ENCODE results near the gene SLC2A13.
"Not testable (repeated sequence)": the region's sequence is repeated elsewhere in the genome, so short reads cannot be mapped to it uniquely, and the experiment has no call there.

Gene SLC2A13

DNA sequence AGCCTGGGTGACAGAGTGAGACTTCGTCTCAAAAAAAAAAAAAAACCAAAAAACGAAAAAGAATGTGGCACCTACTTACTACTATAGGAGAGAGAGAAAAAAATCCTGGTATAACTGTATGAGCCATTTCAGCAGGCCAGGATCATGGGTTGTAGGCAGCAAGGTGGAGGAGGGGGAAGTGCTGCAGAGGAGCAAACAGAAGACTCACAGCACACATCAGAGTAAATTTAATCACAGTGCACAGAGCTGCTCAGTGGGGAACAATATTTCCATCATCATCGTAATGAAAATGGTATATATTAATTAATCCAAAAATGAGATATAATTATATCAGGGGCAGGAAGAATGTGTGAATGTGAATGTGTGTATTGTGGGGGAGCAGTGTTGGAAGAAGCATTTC, 175.8 kb downstream of the SLC2A13 start:
- DNase-seq (ENCODE audit: low spot score), result no peak
- no peak for FAIRE-seq

DNA sequence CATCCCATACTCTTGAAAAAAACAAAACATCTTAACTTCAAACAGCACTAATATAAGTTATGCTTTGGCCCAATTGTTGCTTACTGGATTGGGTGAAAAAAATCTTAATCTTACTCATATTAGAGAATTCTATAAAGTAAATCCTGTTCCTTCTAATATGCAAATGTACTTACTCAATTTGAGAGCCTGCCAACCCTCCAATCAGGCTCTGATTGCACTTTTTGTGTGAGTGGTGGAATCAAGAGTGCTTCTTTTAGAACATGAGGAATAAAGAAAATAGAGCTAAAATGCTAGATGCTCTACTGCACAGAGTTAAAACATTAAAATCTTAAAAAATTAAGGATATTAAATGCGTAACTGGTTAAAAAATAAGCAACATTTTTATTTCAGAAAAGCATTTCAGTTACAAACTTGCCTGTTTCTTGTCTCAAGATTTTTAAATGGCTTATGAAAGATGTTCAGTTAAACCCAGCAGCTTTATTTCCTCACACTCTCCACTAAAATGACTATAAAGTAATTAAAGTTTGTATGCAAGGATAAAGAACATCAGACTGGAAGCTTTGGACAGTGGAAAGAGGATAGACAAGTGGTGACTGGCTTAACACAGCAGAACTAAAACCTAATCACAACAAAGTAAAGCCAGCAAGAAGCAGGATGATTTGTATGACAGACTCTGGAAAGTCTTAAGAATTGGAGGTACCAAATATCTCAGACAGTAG, 177.5 kb downstream of the SLC2A13 start:
- FAIRE-seq (no peak), DNase-seq (ENCODE audit: low spot score) (no peak)

DNA sequence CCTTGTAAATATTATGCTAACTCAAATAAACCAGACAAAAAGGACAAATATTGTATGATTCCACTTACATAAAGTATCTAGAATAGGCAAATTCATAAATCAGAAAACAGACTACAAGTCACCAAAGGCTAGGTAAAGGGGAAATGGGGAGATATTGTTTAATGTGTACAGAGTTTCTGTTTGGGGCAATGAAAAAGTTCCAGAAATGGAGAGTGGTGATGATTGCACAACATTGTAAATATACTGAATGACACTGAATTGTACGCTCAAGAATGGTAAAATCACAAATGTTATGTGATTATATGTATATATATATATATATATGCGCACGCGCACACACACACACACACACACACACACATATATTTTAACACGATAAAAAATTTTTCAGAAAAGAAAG, 182.5 kb downstream of the SLC2A13 start:
- DNase-seq (ENCODE audit: low spot score) (no peak), FAIRE-seq (no peak)

DNA sequence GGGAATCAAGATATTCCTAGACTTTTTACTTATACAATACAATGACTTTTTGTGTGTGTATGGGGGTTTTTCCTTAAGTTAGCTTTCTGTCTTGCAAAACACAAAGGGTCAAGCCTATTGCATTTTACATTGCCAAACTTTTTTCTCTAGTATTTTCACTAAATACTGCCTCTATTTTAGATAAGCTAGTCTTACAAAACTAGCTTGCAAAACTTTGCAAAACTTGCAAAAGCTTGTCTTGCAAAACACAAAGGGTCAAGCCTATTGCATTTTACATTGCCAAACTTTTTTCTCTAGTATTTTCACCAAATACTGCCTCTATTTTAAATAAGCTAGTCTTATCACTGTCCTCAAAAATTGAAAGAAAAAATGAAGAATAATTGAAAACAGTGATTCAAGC, 183.3 kb downstream of the SLC2A13 start:
- FAIRE-seq; DNase-seq (ENCODE audit: low spot score): not testable (repeated sequence)

DNA sequence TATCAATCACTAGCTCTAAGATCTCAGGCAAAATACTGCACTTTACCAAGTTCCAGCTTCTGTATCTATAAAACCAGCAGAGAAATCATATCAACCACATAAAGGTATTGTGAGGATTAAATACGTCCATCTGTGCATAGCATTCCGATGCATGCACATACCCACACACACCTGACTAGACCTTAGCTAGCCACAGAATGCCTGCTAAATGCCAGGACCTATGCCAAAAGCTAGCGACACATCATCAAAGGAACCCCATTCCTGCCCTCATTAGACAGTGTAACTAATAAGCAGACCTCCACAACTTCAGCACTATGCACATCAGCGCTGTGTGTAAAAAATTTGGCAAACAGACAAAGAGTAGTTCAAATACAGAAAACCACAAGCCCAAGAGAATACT, 185.2 kb downstream of the SLC2A13 start:
- FAIRE-seq (no peak), DNase-seq (ENCODE audit: low spot score) (no peak)

DNA sequence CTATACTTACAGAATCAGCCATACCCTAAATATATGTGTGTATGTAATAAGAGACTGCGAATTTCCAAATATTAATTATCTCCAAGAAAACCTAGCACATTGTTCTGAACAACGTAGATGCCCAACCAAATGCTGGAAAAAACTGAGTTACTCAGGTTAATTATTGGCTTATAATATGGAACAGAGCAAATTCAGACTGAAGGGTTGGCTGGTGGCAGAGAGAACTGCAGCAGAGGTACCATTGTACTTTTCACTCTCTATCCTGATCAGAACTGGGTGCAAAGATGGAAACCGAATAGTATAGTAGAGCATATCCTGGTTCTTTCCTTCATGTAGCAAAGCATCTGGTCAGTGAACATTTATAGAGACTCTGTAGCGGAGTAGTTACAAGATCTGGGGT, 185.7 kb downstream of the SLC2A13 start:
- DNase-seq (ENCODE audit: low spot score), result no peak
- no peak for FAIRE-seq

DNA sequence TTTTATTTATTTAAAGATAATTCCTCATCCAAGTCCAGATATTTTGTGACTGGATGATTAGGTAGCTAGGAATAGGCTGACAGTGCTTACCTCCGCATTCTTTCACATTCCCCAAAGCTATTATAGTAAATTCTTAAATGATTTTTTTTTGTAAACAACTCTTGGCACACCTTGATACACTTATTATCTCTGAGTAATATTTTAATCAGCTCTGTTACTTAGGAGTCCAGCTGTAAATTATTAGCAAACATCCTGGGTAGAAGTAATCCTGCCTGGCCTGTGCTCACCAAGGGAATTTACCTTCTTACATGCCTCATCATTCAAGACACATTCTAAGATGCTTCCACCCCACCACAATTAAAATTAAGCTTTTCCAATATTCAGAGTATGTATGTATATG, 186.1 kb downstream of the SLC2A13 start:
- FAIRE-seq, result no peak
- DNase-seq (ENCODE audit: low spot score), result no peak

DNA sequence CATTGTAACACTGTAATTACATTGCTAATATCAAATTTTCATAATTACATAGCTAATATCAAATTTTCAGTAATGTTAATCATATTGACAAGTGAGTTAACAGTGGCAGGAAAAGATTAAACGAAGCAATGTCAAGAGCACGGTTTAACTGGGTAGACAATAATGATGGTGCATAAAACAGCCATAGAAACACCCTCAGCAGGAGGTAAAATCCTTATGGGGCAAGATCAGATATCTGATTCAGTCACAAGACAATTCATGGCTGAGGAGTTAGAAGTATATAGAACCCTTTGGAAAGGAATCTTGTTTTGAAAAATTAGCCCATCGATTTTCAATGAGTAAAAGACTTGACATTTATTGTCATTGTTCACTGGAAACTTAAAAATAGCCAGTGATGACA, 190.6 kb downstream of the SLC2A13 start:
- FAIRE-seq (no peak), DNase-seq (ENCODE audit: low spot score) (no peak)

DNA sequence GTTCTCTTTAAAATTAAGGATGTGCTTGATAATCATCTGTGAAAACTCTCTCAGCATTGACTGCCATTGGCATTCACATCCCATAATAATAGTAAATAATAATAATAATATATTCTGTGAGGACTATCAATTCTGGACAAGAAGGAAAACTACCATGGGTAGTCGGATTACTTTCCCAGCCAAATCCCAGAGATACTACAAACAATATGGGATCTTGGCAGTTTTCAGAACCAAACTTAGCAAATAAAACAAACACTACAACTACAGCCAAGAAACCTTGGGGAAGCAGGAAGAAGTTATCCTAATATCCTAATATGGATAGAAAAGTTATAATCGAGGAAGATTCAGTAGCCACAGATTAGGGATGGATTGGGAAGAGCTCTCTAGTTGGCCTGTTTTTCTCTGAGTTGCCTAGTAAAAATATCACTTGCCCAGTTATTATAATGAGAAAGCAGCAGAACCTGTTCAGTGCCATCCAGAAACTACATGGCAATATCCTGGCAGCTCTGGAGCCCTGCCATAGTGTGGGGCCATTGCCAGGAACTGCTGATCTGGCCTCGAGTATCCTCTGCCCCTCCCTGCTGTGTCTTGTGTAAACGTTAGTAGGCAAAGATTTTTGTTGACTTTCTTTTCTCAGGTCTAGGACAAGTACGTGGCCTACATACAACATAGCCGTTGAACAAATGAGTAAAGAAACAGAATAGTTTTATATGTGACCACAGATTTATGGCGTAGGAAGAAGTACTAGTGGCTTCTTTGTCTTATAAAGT, 193.5 kb downstream of the SLC2A13 start:
- no peak for DNase-seq (ENCODE audit: low spot score)
- FAIRE-seq, result no peak

DNA sequence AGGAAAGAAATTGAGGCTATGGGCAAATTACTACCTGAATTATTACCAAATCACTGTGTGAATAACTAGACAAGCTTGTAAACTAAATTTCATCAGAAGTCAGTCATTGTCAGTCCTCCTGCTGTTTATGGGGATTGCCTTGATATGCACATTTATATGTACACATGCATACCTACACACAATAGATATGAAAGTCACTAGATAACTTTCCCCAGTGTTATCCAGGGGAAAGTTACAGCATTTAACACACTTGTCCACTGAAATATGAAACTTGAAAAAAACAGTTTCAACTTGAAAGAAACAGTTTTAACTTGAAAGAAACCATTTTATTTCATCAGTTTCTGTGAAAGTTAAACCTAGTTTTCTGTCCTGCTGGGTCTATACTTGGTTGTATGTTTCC, 199.6 kb downstream of the SLC2A13 start:
- no peak for DNase-seq (ENCODE audit: low spot score)
- no peak for FAIRE-seq

DNA sequence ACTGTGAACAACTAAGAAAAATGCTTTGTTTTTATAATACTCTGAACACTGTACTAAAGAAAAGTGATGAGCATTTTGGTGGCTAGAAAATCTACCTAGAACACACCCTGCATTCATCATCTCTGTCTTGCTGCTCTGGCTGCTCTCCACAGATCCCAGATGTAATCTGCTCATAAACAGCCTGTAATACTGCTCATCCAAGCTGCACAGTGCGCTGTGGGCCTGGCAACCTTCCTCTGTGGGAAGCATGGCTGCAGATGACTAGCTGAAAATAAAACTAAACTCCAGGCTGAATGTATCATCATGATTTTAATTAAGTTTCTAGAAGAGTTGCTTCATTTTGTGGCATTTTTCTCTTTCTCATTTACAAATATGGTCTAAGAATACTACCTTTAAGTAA, 200.7 kb downstream of the SLC2A13 start:
- no peak for DNase-seq (ENCODE audit: low spot score)
- no peak for FAIRE-seq

DNA sequence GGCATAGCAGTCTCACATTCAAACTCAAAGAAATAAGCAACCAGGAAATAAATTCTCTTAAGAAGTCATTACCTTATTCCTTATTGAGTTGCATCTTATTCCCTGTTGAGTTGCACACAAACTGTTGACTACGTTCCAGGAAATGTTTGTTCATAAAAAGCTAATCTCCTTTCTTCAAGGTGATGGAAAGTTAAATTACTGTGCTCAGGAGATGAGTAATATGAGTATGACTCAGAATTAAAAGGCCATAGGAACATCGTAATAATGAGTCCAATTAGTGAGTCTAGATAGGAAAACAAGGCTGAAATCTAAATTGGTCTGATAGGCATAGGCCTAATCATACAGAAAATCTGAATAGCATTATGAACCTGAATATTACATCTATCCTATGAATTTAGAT, 203.1 kb downstream of the SLC2A13 start:
- FAIRE-seq (no peak), DNase-seq (ENCODE audit: low spot score) (no peak)

DNA sequence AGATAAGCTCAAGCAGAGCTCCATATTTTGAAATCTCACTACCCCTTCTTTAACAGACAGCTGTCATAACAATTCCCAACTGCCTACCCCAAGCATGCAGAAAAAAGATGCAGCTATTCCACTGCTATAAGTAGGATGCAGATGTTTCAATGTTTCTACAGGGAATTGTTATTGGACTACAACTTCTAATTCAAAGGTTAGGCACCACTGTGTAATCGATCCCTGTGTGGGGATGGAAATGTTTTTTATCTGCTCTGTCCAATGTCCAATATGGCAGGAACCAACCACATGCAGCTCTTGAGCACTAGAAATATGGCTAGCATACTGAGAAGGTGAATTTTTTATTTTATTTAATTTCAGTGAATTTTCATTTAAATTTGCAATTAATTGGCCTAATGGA, 208.6 kb downstream of the SLC2A13 start:
- FAIRE-seq (no peak), DNase-seq (ENCODE audit: low spot score) (no peak)

DNA sequence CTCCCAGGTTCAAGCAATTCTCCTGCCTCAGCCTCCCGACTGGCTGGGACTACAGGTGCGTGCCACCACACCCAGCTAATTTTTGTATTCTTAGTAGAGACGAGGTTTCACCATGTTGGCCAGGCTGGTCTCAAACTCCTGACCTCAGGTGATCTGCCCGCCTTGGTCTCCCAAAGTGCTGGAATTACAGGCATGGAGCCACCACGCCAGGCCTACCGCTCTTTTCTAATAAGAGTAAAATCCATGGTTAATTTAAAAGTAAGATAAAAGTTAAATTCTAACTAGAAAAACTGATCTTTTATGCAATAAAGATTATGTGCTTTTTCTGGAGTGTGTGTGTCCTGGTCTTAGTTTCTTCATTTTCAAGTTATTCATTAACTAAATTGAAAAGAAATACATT, 212.5 kb downstream of the SLC2A13 start:
- DNase-seq (ENCODE audit: low spot score); FAIRE-seq: not testable (repeated sequence)

DNA sequence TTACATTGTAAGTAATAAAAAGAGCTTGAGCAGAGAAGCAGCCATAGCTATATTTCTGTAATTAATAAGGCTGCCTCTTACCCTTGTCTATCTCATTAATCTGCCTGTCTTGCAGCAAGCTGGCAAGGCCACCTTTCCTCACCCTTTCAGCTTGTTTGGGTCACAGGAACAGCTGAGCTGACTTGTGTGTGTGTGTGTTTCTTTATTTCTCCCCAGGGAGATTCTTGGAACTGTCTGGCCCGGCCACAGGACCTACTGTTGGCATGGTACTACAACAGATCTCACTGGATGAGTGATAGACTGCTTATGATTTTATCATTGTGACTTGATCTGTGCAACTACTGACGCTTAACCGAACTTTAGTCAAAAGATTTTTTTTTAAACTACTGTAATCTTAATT, 213.7 kb downstream of the SLC2A13 start:
- no peak for DNase-seq (ENCODE audit: low spot score)

DNA sequence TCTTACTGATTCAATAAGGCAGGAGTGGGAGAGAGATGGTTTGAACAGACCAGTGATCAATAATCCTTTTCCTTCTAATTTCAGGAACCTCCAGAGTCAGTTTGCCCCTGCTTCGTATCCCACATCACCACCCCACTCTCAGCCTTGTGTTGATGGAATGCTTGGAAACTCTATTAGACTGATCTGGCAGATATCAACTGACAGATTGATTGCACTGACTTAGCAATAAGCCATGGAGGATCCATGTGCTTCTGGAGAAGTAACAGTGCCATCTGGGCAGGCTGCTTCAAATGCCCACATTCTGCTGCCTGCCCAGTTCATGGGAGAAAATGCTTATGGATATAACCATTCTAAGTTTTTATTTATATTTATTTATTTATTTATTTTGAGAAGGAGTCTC, 218.0 kb downstream of the SLC2A13 start:
- DNase-seq (ENCODE audit: low spot score) (no peak), FAIRE-seq (no peak)

More for the DNA sequence above, 213.7 kb downstream of the SLC2A13 start:
- FAIRE-seq, result no peak

DNA sequence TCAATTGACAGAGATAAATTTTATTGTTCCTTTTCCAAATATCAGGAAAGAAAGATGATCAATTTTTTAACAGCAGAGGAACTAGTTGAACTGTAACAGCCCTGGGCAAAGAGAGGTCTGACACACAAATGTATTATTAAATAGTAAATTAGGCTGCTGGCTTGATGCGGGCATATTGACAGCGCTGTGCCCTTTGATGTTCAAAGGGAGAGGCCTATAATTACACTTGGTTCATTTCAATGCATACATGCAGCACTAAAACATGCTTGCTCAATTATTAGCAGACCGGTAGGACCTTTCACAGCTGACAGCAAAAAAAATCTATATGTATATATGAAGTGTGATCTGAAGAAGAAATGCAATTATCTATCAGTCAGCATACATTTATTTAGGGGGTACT, 219.8 kb downstream of the SLC2A13 start:
- no peak for DNase-seq (ENCODE audit: low spot score)
- no peak for FAIRE-seq

DNA sequence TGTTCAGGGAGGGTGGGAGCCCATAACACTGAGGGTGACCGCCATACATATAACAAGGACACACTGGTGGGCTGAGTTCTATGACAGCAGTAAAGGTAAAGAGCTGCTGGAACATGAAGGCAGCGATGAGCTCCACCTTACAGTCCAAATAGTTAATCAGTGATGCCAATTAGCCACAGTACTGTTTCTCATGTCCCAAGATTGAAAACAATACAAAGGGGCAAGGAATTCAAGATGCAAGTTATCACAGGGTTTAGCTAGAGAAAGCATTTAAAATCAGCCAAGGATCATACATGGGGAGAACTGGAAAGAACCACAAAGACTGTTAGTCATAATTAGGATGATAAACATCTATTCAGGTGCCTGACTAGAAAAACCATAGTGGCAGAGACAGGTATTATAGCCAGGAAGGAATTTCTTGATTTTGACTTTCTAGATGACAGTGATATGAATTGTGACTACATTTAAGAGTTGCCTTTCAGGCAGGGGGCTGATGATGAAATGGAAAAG, 221.2 kb downstream of the SLC2A13 start:
- FAIRE-seq (no peak), DNase-seq (ENCODE audit: low spot score) (no peak)

DNA sequence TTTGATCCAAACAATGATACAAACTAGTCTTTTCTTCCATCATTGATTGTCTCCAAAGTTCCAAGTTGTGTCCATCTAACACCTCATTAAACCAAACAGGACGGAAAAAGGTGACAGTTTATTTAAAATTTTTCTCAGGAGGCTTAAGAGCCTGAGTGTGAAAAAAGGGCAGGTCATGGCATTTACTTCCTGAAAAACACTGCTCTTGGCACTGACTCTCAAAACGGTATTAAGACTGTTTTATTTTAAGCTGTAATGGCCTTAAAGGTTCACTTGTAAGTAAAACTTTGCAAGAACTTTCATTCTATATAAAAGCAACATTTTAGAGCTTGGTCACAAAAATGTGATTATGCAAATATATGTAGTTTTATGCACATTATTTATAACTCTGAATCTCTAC, 222.5 kb downstream of the SLC2A13 start:
- DNase-seq (ENCODE audit: low spot score) (no peak), FAIRE-seq (no peak)

DNA sequence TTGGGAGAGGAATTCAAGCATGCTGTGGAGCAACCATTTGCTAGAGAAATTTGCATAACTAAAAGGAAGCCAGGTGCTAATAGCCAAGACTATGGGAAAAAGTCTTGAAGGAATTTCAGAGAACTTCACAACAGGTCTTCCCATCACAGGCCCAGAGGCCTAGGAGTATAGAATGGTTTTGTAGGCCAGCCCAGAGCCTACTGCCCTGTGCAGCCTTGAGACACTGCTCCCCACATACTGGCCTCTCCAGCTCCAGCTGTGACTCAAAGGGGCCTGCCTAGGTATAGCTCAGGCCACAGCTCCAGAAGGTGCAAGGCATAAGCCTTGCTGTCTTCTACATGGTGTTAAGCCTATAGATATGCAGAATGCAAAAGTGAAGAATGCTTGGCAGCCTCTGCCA, 227.1 kb downstream of the SLC2A13 start:
- FAIRE-seq, result no peak
- no peak for DNase-seq (ENCODE audit: low spot score)

DNA sequence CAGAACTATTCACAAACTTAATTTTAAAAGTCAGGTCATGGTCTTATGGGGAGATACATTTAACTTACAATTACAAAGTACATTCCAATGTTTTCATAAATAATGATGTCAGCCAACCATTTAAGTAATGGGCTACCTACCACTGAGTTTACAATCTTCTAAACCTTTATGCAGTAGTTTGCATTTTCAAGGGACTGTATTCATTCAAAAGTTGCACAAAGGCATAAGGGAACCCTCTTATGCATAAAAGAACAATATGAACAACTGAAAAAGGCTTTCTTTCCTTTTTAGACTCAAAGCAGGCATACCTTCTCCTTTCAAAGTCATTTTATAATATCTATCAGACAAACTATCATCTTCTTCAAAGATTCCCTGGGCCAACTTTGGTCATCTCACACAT, 230.2 kb downstream of the SLC2A13 start:
- DNase-seq (ENCODE audit: low spot score), result no peak

DNA sequence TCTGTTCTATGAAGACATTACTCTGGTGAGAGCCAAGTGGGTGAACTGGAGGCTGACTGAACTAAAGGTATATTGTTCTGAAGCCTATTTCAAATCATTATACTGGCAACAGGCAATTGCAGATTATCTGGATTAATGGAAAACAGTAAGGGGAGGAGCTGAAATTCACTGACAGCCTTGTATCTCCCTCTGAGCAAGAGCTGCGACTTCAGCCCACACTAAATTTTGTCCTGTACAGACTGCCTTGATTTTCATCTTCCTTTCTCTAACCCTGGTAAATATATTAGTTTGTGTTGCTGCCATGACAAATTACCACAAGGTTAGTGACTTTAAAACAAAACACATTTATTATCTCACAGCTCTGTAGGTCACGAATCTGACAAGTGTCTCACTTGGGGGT, 231.1 kb downstream of the SLC2A13 start:
- no peak for DNase-seq (ENCODE audit: low spot score)

More for the DNA sequence above, 230.2 kb downstream of the SLC2A13 start:
- FAIRE-seq, result no peak

DNA sequence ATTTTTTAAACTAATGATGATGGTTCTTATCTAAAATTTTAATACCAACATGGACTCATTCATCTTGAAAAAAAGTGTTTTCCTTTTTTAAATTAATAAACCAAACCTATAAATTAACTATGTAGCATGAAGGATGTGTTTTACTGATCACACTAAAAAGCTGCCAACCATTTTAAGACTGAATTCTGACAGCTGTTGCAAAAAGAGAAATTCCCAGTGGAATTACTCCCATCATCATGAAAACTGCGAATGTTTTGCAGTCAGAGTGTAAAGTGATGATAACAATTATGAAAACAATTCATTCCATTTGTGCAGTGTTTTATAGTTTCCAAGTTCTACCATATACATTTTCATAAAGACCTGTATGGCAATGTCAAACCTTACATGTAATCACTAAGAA, 232.8 kb downstream of the SLC2A13 start:
- no peak for FAIRE-seq
- DNase-seq (ENCODE audit: low spot score), result no peak

More for the DNA sequence above, 231.1 kb downstream of the SLC2A13 start:
- no peak for FAIRE-seq

Measured in RCC 7860 (cell line).